ENCODE results near the gene NUP214. TPM values are rescaled to one million over a fixed set of nuclear protein-coding genes. Genes with fewer than 3 reads are reported as not detected.

Gene NUP214
- total RNA-seq = 10 to 100 TPM; 27.4 to 78.3 (median 47.4) TPM

GRCh38 chr9:131125288-131126058 is at the start of gene NUP214:
NUP214 (plus strand) TSS chr9:131125586; CDS start chr9:131125705, 119 bp downstream.
- peak; percentile 99 for DNase-seq (ENCODE audit: low spot score)
- TF ChIP-seq CTCF (IDR thresholded peaks at IDR 0.05) = no peak
- peak; percentile 100 for ATAC-seq (ENCODE audit: low FRiP score)

- DNase-seq (ENCODE audit: low spot score) (no peak), ATAC-seq (ENCODE audit: low FRiP score) (no peak)
- TF ChIP-seq CTCF (IDR thresholded peaks at IDR 0.05) = no peak
Measured at GRCh38 chr9:131076347-131077195, 48.8 kb upstream of the NUP214 start.

- ATAC-seq (ENCODE audit: low FRiP score) (no peak), DNase-seq (ENCODE audit: low spot score) (no peak)
- TF ChIP-seq CTCF (IDR thresholded peaks at IDR 0.05) = no peak
Measured at GRCh38 chr9:131078427-131079366, 46.7 kb upstream of the NUP214 start.

- ATAC-seq (ENCODE audit: low FRiP score) = no peak
- TF ChIP-seq CTCF (IDR thresholded peaks at IDR 0.05) = no peak
Measured at GRCh38 chr9:131080589-131080988, 44.8 kb upstream of the NUP214 start.

GRCh38 chr9:131081868-131082267 is 43.5 kb upstream of the NUP214 start:
- DNase-seq (ENCODE audit: low spot score) (no peak), ATAC-seq (ENCODE audit: low FRiP score) (no peak)
- no peak for TF ChIP-seq CTCF (IDR thresholded peaks at IDR 0.05)

More at GRCh38 chr9:131080589-131080988, 44.8 kb upstream of the NUP214 start:
- no peak for DNase-seq (ENCODE audit: low spot score)

- TF ChIP-seq CTCF (IDR thresholded peaks at IDR 0.05) = no peak
- ATAC-seq (ENCODE audit: low FRiP score) = no peak
- DNase-seq (ENCODE audit: low spot score) = no peak
Measured at GRCh38 chr9:131082774-131083512, 42.4 kb upstream of the NUP214 start.
